NCI-H2029 (cell line): ENCODE results near the gene GOLPH3.
"Not testable (repeated sequence)": the region's sequence is repeated elsewhere in the genome, so short reads cannot be mapped to it uniquely, and the experiment has no call there.

Experiments
- DNase-seq: peaks from one replicate; lab custom pipeline; 2025; lab: John Stamatoyannopoulos, UW

GOLPH3 gene

GRCh38 chr5:32174011-32174870 lies at the start of gene GOLPH3:
Gene GOLPH3, minus strand, starts transcription at chr5:32174319. Its CDS starts 285 bp downstream, at chr5:32174034.
- peak; percentile 82 for DNase-seq

- DNase-seq = peak; percentile 56
These were observed 48.8 kb upstream of the GOLPH3 start for GRCh38 chr5:32222723-32223470.

GRCh38 chr5:32217886-32218396 lies 43.8 kb upstream of the GOLPH3 start:
- DNase-seq = no peak

GRCh38 chr5:32214344-32214743 lies 40.2 kb upstream of the GOLPH3 start:
- not testable (repeated sequence) for DNase-seq

GRCh38 chr5:32210151-32210550 lies 36.0 kb upstream of the GOLPH3 start:
- no peak for DNase-seq

- DNase-seq = not testable (repeated sequence)
These were observed 34.7 kb upstream of the GOLPH3 start for GRCh38 chr5:32208837-32209236.

- DNase-seq = no peak
These were observed 33.2 kb upstream of the GOLPH3 start for GRCh38 chr5:32207355-32207634.

- no peak for DNase-seq
These were observed 32.6 kb upstream of the GOLPH3 start for GRCh38 chr5:32206509-32207354.

GRCh38 chr5:32206053-32206452 lies 31.9 kb upstream of the GOLPH3 start:
- DNase-seq = no peak

GRCh38 chr5:32202394-32202793 lies 28.3 kb upstream of the GOLPH3 start:
- DNase-seq = no peak

GRCh38 chr5:32201122-32201753 lies 27.1 kb upstream of the GOLPH3 start:
- no peak for DNase-seq

- no peak for DNase-seq
These were observed 22.9 kb upstream of the GOLPH3 start for GRCh38 chr5:32197032-32197431.

- DNase-seq = no peak
These were observed 21.1 kb upstream of the GOLPH3 start for GRCh38 chr5:32195265-32195664.

GRCh38 chr5:32193591-32193990 lies 19.5 kb upstream of the GOLPH3 start:
- peak; percentile 94 for DNase-seq

- no peak for DNase-seq
These were observed 16.0 kb upstream of the GOLPH3 start for GRCh38 chr5:32190095-32190494.

GRCh38 chr5:32187675-32188074 lies 13.6 kb upstream of the GOLPH3 start:
- no peak for DNase-seq

GRCh38 chr5:32182463-32183063 lies 8.4 kb upstream of the GOLPH3 start:
- DNase-seq = no peak

GRCh38 chr5:32173267-32174010 lies 680 bp downstream of the GOLPH3 start:
- DNase-seq = peak; percentile 73

GRCh38 chr5:32172923-32173266 lies 1.2 kb downstream of the GOLPH3 start:
- DNase-seq = no peak

- DNase-seq = not testable (repeated sequence)
These were observed 1.8 kb downstream of the GOLPH3 start for GRCh38 chr5:32172186-32172911.
